Activated CD4-positive, CD25-positive, alpha-beta regulatory T cell (primary cell): Measurements from ENCODE around the gene TMEM52.
"Not testable (repeated sequence)": the region's sequence is repeated elsewhere in the genome, so short reads cannot be mapped to it uniquely, and the experiment has no call there.

Experiments used
- DNase-seq, 4 experiments: peaks; one replicate each; lab custom pipeline; 2025; lab: John Stamatoyannopoulos, UW

The TMEM52 gene

DNA sequence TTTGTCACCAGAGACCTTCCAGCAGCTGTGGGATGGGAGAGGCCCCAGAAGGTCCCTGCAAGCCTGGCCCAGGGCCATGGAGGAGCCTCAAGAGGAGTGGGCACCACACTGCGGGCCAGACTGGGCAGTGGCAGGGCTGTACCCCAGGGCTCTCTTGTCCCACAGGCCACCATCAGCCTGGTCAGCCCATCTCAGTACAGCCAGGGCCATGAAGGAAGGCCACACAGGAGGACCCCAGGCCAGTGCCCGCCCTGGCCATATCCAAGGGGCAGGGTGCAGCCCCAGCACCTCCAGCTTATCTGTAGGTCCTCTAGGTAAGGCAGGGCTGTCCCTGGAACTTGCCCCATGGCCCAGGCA lies 25.1 kb downstream of the TMEM52 start:
- no peak for DNase-seq

DNA sequence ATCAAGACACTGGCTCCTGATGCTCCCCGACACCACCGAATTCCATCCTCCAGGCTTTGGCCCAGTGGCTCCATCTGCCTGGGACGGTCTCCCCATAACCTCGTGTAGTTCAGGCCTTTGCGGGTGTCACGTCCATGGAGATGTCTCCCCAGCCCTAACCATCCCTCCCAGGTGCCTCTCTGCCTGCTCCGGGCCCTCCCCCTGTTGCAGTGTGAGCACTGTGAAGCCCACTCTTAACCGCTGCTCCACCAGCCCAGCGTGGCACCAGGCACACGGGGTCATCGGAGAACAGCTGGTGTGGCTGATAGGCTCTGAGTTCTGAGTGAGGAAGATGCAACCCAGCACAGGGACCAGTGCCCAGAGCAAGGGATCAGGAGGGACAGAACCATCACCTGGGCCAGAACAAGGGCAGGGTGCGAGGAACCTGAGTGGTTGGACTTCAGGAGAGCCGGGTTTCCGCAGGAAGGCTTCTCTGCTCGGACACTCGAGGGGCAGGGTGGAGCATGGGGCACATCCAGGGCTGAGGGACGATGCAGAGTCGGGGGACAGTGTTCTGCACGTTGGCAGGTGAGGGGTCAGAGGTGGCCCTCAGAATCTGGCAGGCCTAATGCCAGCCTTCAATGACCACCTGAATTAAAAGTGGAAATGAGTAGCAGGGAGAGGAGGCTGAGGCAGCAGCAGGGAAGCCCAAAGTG lies 25.6 kb downstream of the TMEM52 start:
- no peak for DNase-seq

DNA sequence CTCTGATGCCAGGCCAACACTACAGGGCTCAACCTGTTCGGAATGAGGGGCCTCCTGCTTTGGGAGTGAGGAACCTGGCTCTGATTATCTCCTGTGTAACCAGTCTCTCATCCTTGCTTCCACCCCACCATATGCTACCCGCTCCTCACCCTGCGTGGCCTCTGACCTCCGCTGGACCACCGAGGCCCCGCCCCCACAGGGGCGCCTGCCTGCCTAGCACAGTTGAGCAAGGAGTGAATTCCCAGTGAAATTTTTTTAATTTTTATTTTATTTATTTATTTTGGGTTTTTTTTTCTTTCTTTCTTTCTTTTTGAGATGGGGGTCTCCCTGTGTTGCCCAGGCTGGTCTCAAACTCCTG lies 26.3 kb downstream of the TMEM52 start:
- DNase-seq: no peak

DNA sequence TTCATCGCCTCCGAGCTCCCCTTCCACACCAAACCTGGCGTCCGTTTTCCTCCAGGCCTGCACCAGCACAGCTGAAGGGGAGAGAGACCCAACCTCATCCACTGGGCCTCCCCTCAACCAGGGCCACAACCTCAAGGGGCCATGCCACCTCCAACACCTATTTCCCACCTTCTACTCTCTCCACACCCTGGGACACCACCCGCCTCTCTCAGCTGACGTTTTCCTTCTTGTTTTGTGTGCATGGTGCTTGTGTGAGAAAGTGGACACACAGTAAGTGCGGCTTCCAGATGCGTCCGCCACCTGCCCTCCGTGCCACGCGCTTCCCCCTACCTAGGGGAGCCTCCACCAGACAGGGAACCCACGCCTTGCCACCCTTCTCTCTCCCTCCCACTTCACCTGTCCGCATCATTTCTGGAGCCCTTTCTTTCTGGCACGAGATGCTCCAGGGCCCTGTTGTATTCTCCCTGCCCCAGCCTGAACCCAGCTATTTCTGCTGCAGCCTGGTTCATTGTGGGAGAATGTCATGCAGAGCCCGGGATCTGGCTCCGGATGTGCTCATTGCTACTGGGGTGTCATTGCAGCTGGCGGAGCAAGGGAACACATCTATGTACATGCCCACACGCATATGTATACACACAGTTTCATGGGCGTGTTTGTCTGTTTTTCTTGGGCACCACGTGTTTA lies 26.9 kb downstream of the TMEM52 start:
- no peak for DNase-seq

DNA sequence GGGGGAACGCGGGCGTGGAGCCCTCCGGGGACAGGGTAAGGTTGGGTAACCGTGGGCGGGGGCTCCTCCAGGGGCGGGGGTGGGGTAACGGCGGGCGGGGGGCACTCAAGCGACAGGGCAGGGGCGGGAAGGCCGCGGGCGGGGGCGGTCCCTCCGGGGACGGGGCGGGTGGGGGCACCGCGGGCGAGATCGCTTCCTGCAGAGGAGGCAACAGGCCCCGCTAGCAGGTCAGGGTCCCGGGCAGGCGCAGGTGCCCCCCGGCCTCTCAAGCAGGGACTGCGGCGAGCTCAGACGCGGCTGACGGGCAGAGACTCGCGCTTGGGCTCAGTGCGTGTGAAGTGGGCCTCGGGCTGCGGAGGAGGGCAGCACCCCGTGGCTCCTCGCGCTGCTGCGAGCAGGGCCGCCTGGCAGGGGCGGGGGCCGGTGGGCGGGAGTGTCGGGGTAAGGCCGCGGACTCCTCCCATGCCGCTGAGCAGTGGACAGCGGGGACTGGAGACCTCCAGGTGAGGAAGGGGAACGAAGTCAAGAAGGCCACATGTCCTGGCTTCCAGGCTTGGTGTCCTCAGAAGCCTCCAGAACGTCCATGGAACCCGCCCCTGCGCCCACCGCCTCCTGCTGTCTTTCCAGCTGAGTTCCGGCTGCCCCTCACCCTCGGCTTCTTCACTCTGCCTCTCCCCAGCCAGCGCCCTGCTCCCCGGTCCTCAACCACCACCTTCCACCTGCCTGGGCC lies 27.6 kb downstream of the TMEM52 start:
- DNase-seq: peak; percentile 63 to 80 (median 70)

DNA sequence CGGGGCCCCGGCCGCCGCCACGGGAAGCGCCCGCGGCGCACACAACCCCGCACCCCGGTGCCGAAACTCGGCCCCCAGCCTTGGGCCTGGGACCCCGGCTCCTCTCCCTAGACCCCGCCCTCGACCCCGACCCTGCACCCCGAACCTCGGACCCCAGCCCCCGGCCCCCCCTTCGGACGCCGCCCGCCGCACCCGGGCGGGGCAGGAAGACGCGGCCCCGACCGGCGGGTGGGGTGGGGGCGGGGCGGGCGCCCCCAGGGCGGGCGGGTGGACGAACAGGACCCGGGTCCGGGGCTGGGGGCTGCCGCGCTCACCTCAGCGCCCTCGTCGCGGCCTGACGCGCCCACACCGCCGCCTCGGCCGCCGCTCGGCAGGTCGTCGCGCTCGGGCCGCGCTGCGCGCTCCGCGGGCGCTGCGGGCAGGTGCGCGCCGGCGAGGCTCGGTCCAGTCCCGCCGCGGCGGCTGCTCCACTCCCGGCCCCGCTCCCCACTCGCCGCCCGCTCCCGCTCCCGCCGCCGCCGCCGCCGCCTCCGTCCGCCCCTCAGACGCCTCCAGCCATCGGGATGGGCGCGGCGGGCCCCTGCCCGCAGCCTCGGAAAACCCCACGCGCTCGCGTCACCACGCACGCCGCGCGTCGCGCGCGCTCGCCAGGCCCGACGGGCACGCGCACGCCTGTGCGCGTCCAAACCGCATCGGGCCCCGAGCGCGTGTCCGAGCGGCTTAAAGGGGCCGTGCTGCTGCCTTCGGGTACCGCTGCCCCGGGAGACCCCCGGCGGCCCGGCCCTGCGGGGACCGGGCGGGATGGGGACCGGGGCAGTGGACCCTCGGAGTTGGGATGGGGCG lies 28.4 kb downstream of the TMEM52 start, which contains the start of gene GNB1:
Gene GNB1, minus strand, starts transcription at position 582 of the 843 bp plus-strand sequence. CDS start 65,634 bp downstream, outside the sequence.
- peak; percentile 74 to 80 (median 78) for DNase-seq

DNA sequence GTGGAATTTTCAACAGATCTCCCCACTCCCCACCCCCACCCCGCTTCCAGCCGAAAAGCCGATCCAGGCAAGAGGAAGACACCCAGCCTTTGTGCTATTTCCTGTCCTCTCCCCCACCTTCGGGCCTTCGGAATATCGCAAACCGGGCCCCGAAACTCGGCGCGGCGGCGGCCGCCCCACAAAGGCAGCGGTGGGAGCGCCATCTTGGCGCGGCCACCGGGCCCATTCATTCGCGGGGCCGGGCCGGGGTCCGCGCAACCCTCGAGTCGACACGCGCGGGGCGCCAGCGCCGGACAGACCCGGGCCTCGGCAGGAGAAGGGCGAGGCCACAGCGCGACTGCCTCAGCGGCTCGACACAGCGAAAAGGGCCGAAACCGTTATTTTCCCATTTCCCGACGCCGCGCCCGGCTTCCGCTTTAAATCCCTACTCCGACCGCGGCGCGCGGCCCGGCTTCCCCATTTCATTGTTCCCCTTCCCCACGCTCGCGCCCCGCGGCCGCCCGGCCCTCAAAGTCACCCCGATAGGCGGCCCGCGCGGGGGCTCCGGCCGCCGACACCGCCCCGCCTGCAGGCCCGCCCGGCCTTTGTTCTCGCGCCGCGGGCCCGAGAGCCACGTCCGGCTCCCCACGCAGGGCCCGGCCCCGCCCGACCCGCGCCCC lies 29.1 kb downstream of the TMEM52 start:
- peak in 2 of 4 experiments; percentile 26 to 30 for DNase-seq

DNA sequence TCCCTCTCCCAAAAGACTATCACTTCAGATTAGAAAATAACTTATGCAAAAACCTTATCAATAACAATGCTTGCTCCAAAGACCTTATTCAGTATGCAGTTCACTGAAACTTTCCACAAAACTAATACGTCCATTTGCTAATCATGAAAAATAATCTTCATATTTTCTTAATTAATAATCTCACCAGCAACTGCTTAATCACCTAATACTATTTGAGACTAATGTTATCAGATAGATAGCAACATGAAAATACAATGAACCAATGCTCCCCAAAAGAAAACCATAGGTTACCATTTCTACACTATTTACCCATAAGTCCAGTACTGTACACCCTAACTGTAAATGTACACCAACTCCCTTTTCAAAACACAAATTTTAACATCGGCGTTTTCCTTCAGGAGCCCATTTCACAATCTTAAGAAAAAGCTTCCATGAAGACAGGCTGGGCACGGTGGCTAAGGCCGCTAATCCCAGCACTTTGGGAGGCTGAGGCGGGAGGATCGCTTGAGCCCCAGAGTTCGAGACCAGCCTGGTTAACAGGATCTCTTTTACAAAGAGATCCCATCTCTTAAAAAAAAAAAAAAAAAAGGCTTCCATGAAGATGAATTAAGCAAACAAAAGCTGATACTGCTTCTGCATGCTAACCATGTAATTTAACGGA lies 29.9 kb downstream of the TMEM52 start:
- DNase-seq: no peak

DNA sequence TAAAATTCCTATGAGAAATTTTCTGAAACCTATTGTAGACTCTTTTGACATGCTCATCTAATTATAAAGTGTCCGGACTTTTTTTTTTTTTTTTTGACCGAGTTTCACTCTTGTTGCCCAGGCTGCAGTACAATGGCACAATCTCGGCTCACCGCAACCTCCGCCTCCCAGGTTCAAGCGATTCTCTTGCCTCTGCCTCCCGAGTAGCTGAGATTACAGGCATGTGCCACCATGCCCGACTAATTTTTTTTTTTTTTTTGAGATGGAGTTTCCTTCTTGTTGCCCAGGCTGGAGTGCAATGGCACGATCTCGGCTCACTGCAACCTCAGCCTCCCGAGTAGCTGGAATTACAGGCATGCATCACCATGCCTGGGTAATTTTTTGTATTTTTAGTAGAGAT lies 35.2 kb downstream of the TMEM52 start:
- DNase-seq: not testable (repeated sequence)

DNA sequence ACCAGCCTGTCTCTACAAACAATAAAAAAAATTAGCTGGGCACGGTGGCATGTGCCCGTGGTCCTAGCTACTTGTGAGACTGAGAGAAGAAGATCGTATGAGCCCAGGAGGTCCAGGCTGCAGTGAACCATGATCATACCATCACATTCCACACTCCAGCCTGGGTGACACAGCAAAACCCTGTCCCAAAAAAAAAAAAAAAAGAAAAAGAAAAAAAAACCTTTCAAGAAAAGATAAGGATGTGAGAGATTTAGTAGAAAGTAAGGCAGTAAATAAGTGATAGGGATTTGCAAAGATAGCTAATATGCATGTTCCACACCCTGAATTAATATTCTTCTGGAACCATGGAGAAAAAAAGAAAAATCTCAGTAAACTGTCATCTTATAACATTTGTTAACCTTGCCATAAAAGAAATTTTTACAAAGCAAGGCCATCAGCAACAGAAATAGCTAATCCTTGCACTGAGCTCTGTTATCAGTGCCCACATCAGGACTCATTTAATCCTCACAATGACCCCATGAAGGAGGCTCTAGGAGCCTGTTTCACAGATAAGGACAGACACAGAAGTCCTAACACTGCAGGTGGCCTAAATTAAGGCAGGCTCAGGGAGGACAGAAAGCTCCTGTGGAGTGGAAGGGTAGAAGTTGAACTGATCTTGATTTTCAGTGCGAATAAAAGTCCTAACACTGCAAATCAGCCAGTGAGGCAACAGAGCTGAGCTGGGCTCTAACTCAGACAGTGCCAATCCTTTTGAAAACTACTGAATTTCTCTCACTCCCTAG lies 35.8 kb downstream of the TMEM52 start:
- no peak for DNase-seq

DNA sequence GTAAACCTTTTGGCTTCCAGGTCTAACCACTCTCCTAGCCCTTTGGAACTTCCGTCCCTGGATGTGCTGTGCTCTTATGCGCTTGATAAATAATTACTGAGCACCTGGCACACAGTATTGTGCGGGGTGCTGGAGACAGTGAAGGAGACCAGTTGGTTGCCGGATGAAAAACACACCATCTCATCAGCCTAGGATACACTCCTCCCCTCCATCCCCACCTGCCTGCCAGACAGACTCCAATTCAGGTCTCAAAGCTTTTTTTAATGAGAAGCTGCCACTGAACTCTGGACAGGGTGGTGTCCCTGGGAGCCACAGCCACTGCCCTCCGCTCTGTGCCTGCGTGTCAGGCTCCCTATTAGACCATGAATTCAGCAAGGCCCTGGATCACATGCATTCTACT lies 37.4 kb downstream of the TMEM52 start:
- DNase-seq: no peak

DNA sequence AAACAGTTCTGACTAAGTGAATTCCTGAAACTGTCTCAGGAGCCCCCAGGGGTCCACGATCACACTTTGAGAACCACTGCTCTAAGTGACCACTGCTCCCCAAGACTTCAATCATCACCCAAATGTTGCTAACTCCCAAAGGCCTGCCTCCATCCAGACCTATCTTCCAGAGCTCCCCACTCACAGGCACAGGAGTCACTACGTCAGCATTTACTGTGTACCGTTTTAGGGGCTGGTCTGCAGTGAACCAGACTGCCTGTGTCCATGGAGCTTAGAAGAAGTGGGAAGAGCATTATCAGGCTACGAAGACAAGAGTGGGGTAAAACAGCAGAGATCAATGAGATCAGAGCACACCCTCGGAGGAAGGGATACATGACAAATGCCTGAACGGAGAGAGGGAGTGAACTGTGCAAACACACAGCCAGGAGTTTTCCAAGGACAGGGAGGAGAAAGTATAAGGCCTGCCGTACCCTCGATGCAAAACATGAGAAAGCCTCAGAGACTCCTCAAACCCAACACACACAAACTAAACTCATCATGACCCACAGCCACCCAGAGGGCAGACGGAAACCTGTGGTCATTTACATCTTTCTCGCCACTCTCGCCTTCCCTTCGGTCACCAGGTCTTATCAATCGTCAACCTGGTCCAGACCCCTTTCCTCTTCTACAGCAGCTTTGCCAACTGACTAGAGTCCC lies 38.3 kb downstream of the TMEM52 start:
- DNase-seq: no peak

DNA sequence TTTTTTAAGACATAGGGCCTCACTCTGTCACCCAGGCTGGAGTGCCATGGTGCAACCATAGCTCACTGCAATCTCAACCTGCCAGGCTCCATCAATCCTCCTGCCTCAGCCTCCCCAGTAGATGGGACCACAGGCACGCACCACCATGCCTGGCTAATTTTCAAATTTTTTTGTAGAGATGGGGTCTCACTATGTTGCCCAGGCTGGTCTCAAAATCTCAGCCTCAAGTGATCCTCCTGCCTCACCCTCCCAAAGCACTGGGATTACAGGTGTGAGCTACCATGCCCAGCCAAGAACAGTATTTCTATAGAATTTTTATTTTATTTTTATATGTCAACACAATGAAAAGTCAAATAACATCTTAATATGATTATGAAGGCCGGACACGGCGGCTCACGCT lies 39.1 kb downstream of the TMEM52 start:
- DNase-seq: no peak

DNA sequence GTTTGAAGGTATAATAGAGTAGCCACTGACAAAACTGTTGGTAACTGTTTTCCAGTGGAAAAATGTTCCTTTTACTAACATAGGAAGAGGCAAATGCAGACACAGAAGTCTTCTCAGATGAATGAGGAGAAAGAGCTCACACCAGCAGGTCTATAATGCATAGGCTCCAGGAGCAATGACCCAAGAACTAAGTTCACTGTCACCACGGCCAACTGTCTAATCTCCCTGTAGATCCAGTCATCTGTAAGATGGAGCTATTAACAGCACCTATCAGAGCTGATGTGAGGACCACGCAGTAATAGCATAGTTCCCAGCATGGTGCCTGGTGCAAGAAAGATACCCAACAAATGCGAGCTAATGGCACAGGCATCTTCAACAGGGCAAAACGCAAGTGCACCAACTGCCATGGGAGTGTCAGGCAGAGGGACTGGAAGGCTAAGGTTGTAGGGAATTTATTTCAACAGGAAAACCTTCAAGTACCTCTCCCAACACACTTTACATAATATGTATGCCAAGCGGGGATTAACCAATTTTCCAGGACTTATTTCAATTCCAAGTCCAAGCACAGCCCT lies 41.1 kb downstream of the TMEM52 start:
- no peak for DNase-seq

DNA sequence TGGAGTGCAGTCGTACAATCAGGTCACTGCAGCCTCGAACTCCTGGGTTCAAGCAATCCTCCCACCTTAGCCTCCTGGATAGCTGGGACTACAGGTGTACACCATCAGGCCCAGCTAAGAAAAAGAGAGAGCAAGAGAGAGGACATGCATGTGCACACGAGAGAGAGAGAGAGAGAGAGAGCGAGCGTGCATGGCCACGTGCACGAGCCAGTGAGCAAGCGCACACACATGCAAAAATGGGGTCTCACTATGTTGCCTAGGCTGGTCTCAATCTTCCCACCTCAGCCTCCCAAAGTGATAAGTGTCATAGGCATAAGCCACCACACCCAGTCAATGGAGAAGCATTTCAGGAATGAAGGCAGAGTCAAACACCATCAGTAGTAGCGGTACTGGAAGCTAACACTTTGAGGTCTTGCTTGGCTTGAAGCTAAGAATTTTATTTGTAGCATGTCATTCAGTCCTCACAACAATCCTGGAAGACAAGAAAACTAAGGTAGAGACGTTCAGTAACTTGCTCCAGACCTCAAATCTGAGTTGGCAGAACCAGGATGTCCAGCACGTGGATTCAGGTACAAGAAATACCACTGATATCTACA lies 42.6 kb downstream of the TMEM52 start:
- DNase-seq: no peak

DNA sequence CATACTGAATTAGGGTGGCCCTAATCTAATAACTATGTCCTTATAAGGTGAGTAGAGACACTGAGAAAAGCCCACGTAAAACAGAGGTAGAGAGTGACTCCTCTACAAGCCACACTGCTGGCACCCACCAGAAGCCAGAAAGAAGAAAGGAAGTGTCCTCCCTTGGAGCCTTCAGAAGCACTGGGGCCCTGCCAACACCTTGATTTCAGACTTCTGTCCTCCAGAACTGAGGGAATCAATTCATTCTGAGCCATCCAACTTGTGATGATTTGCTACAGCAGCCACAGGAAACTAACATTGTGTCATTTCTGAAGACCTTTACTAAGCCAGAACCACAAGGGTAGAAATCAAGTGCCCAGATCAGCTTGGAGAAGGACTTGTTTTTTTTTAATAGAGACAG lies 43.1 kb downstream of the TMEM52 start:
- DNase-seq: no peak

DNA sequence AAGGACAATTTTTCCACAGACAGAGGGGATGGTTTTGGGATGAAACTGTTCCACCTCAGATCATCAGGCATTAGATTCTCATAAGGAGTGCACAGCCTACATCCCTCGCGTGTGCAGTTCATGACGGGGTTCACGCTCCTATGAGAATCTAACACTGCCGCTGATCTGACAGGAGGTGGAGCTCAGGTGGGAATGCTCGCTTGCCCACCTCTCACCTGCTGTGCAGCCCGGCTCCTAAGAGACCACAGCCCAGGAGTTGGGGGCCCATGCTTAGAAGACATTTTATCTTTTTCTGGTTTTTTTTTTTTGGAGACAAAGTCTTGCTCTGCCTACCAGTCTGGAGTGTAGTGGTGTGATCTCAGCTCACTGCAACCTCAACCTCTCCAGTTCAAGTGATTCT lies 44.2 kb downstream of the TMEM52 start:
- no peak for DNase-seq

DNA sequence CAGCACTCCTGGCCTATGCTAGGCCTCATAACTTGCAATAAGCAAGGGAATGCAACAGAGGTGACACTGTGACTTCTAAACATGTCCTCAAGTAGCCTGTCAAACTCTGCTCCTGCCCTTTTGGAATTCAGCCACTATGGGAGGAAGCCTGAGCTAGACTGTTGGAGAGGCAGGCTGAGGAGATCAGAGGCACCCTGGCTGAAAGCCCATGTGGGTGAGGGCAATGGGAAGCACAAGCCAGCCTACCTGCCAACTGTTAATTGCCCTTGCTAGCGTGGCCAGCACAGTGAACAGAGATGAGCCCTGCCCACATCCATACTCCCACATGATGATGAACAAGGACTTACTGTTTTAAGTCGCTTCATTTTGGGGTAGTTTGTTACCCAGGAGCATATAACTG lies 45.9 kb downstream of the TMEM52 start:
- no peak for DNase-seq
